Jurkat, Clone E6-1 (cell line): ENCODE data around the gene TRIM44.
"Not testable (repeated sequence)": the region's sequence is repeated elsewhere in the genome, so short reads cannot be mapped to it uniquely, and the experiment has no call there.

ENCODE experiments used
- DNase-seq: peaks from one replicate; pipeline ENCODE4 v3.0.0-alpha.2; 2011; ENCODE audit warnings: low read depth, low spot score
- H3K4me3 ChIP-seq: 2 replicates; pipeline ENCODE4 v1.5.1; 2011; ENCODE audit warnings: mild to moderate bottlenecking, low read length, control low read depth, moderate library complexity

The TRIM44 gene

GRCh38 chr11:35826949-35827348 is 164.4 kb downstream of the TRIM44 start:
- no peak overlapping the region for H3K4me3 ChIP-seq
- no peak for DNase-seq

- DNase-seq: no peak
- H3K4me3 ChIP-seq: no peak overlapping the region
These were observed 173.6 kb downstream of the TRIM44 start for GRCh38 chr11:35836205-35836604.

- no peak for DNase-seq
- H3K4me3 ChIP-seq: no peak overlapping the region
These were observed 175.5 kb downstream of the TRIM44 start for GRCh38 chr11:35838071-35838470.

GRCh38 chr11:35838697-35839367 is 176.3 kb downstream of the TRIM44 start:
- not testable (repeated sequence) for DNase-seq, H3K4me3 ChIP-seq

GRCh38 chr11:35839368-35840161 is 177.0 kb downstream of the TRIM44 start:
- no peak for DNase-seq
- H3K4me3 ChIP-seq: no peak overlapping the region

- no peak for DNase-seq
These were observed 179.2 kb downstream of the TRIM44 start for GRCh38 chr11:35841733-35842132.

GRCh38 chr11:35842958-35843357 is 180.4 kb downstream of the TRIM44 start:
- DNase-seq: no peak
- H3K4me3 ChIP-seq: no peak overlapping the region

More at GRCh38 chr11:35841733-35842132, 179.2 kb downstream of the TRIM44 start:
- H3K4me3 ChIP-seq: no peak overlapping the region

- no peak for DNase-seq
These were observed 182.0 kb downstream of the TRIM44 start for GRCh38 chr11:35844579-35844978.

GRCh38 chr11:35845860-35846259 is 183.3 kb downstream of the TRIM44 start:
- no peak for DNase-seq
- H3K4me3 ChIP-seq: no peak overlapping the region

More at GRCh38 chr11:35844579-35844978, 182.0 kb downstream of the TRIM44 start:
- H3K4me3 ChIP-seq: no peak overlapping the region

GRCh38 chr11:35846874-35847273 is 184.3 kb downstream of the TRIM44 start:
- H3K4me3 ChIP-seq: no peak overlapping the region
- DNase-seq: no peak

GRCh38 chr11:35847473-35847872 is 184.9 kb downstream of the TRIM44 start:
- no peak overlapping the region for H3K4me3 ChIP-seq
- DNase-seq: no peak

- DNase-seq: no peak
- no peak overlapping the region for H3K4me3 ChIP-seq
These were observed 186.0 kb downstream of the TRIM44 start for GRCh38 chr11:35848616-35849015.

GRCh38 chr11:35850191-35850590 is 187.6 kb downstream of the TRIM44 start:
- no peak for DNase-seq
- no peak overlapping the region for H3K4me3 ChIP-seq

GRCh38 chr11:35851342-35851741 is 188.8 kb downstream of the TRIM44 start:
- H3K4me3 ChIP-seq: no peak overlapping the region
- no peak for DNase-seq

GRCh38 chr11:35852056-35852455 is 189.5 kb downstream of the TRIM44 start:
- peak; percentile 19 for DNase-seq
- H3K4me3 ChIP-seq: no peak overlapping the region

- H3K4me3 ChIP-seq: no peak overlapping the region
- DNase-seq: no peak
These were observed 191.4 kb downstream of the TRIM44 start for GRCh38 chr11:35853971-35854370.

- no peak overlapping the region for H3K4me3 ChIP-seq
- DNase-seq: no peak
These were observed 193.1 kb downstream of the TRIM44 start for GRCh38 chr11:35855671-35856070.

GRCh38 chr11:35856259-35856658 is 193.7 kb downstream of the TRIM44 start:
- DNase-seq: no peak
- H3K4me3 ChIP-seq: no peak overlapping the region

GRCh38 chr11:35856756-35857155 is 194.2 kb downstream of the TRIM44 start:
- H3K4me3 ChIP-seq: no peak overlapping the region
- no peak for DNase-seq

- no peak for DNase-seq
- H3K4me3 ChIP-seq: no peak overlapping the region
These were observed 195.3 kb downstream of the TRIM44 start for GRCh38 chr11:35857922-35858321.

- no peak for DNase-seq
- H3K4me3 ChIP-seq: no peak overlapping the region
These were observed 196.7 kb downstream of the TRIM44 start for GRCh38 chr11:35859301-35859700.
